ENCODE data around the gene SNUPN.
"Not testable (repeated sequence)": the region's sequence is repeated elsewhere in the genome, so short reads cannot be mapped to it uniquely, and the experiment has no call there.

SNUPN gene

DNA sequence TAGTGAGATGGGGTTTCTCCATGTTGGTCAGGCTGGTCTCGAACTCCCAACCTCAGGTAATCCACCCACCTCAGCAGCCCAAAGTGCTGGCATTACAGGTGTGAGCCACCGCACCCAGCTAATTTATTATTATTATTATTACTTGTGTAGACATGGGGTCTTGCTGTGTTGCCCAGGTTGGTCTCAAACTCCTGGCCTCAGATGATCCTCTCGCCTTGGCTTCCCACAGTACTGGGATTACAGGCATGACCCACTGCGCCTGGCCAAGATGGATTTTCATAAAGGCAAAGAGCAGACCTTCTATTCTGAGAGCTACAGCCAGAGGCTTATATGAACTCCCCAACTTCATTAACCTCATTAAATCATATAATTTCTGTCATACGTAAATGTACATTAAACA, 63.6 kb downstream of the SNUPN start:
- Mint-ChIP-seq H3K9me3 (no peaks in the 10 kb centered on the region), H3K36me3 (no peaks in the 10 kb centered on the region), H3K27me3 (no peaks in the 10 kb centered on the region), H3K4me3 (no peak overlapping the region), H3K27ac (no peak overlapping the region), H3K4me1 (peaks cover 2% of the 10 kb centered on the region)
- ATAC-seq (ENCODE audit: low read depth) (no peak), DNase-seq (ENCODE audit: low spot score in 2 of 2) (no peak)

DNA sequence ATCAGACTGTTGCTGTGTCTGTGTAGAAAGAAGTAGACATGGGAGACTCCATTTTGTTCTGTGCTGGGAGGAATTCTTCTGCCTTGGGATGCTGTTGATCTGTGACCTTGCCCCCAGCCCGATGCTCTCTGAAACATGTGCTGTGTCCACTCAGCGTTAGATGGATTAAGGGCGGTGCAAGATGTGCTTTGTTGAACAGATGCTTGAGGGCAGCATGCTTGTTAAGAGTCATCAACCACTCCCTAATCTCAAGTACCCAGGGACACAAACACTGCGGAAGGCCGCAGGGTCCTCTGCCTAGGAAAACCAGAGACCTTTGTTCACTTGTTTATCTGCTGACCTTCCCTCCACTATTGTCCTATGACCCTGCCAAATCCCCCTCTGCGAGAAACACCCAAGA, 66.2 kb downstream of the SNUPN start:
- not testable (repeated sequence) for H3K27ac Mint-ChIP-seq; H3K4me1 Mint-ChIP-seq; ATAC-seq (ENCODE audit: low read depth); H3K4me3 Mint-ChIP-seq; H3K36me3 Mint-ChIP-seq; H3K27me3 Mint-ChIP-seq; DNase-seq (ENCODE audit: low spot score in 2 of 2); H3K9me3 Mint-ChIP-seq

DNA sequence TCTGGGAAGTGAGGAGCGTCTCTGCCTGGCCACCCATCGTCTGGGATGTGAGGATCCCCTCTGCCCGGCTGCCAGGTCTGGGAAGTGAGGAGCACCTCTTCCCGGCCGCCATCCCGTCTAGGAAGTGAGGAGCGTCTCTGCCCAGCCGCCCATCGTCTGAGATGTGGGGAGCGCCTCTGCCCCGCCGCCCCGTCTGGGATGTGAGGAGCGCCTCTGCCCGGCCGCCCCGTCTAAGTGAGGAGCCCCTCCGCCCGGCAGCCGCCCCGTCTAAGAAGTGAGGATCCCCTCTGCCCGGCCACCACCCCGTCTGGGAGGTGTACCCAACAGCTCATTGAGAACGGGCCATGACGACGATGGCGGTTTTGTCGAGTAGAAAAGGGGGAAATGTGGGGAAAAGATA, 66.6 kb downstream of the SNUPN start:
- H3K36me3 Mint-ChIP-seq; H3K27me3 Mint-ChIP-seq; H3K27ac Mint-ChIP-seq; DNase-seq (ENCODE audit: low spot score in 2 of 2); H3K4me3 Mint-ChIP-seq; H3K4me1 Mint-ChIP-seq; H3K9me3 Mint-ChIP-seq; ATAC-seq (ENCODE audit: low read depth): not testable (repeated sequence)

DNA sequence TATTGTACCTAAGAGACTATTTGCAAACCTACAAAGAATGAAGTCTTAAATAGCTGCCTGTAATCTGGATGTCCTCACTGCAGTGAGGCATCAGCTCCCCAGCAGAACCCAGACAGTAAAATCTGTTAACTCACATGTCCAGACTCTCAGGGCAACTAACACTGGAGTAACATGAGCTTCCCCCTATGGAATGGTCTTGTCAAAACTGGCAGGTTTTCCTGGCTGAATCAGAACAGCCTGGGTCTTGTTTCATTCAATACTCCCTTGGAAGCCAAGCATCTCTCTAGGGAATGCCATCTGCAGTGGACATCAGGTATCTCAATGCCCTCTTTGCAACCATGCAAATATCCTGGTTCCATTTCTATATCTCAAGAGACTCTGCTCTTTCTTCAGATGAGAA, 70.8 kb downstream of the SNUPN start:
- H3K27me3 Mint-ChIP-seq = no peaks in the 10 kb centered on the region
- ATAC-seq (ENCODE audit: low read depth) (no peak), DNase-seq (ENCODE audit: low spot score in 2 of 2) (no peak)
- H3K4me1 Mint-ChIP-seq = peaks cover 5% of the 10 kb centered on the region
- no peaks in the 10 kb centered on the region for H3K9me3 Mint-ChIP-seq
- no peaks in the 10 kb centered on the region for H3K36me3 Mint-ChIP-seq
- H3K27ac Mint-ChIP-seq = no peak overlapping the region
- H3K4me3 Mint-ChIP-seq = no peak overlapping the region

DNA sequence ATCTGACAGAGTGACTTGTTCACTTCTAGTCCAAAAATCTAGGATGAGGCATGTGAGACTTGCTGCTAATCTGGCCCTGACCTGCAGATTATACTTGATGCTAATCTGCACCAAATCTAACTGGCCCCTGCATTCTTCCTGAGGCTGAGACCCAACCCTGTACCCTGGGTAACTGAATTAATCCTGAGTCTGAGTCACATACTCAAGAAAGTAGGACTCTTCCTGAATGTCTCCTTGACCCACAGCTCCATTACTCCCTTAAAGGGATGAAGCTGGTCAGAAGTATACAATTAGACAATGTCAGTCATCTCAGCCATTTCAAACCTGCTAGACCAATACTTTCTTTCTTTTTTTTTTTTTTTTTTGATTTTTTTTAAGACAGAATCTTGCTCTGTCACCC, 71.9 kb downstream of the SNUPN start:
- no peaks in the 10 kb centered on the region for H3K27me3 Mint-ChIP-seq
- H3K4me3 Mint-ChIP-seq = no peak overlapping the region
- H3K9me3 Mint-ChIP-seq = no peaks in the 10 kb centered on the region
- peaks cover 9% of the 10 kb centered on the region for H3K4me1 Mint-ChIP-seq
- no peak for DNase-seq (ENCODE audit: low spot score in 2 of 2)
- H3K36me3 Mint-ChIP-seq = no peaks in the 10 kb centered on the region
- H3K27ac Mint-ChIP-seq = no peak overlapping the region
- ATAC-seq (ENCODE audit: low read depth) = no peak

DNA sequence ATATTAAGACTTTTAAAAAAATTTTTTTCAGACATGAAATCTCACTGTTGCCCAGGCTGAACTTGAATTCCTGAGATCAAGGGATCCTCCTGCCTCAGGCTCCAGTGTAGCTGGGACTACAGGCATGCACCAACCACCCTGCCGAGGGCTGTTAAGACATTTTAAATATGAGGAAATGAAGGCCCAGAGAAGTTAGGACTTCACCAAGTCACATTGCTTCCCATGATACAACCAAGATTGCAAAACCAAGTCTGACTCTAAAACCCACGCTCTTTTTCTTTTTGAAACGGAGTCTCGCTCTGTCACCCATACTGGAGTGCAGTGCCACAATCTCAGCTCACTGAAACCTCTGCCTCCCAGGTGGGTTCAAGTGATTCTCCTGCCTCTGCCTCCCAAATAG, 74.4 kb downstream of the SNUPN start:
- Mint-ChIP-seq H3K4me3 (no peak overlapping the region), H3K4me1 (peaks cover 9% of the 10 kb centered on the region), H3K27me3 (no peaks in the 10 kb centered on the region), H3K27ac (no peak overlapping the region), H3K9me3 (no peaks in the 10 kb centered on the region), H3K36me3 (no peaks in the 10 kb centered on the region)
- ATAC-seq (ENCODE audit: low read depth) = no peak
- DNase-seq (ENCODE audit: low spot score in 2 of 2) = no peak
